GM21367 (cell line): ENCODE results near the gene TYK2.
A peak's percentile ranks its signal among the peaks of the same experiment; 100 is the strongest.
"Not testable (repeated sequence)": the region's sequence is repeated elsewhere in the genome, so short reads cannot be mapped to it uniquely, and the experiment has no call there.

ENCODE experiments used
- ATAC-seq: cut with Tn5 transposase; IDR thresholded peaks from one replicate; pipeline ENCODE4 v1.9.1; 2021; ENCODE audit not compliant: unreplicated experiment

Gene TYK2

GRCh38 chr19:10408511-10409283 is 28.3 kb upstream of the TYK2 start:
- no peak for ATAC-seq

GRCh38 chr19:10407096-10407495 is 26.7 kb upstream of the TYK2 start:
- ATAC-seq: no peak

GRCh38 chr19:10406191-10406590 is 25.8 kb upstream of the TYK2 start:
- no peak for ATAC-seq

DNA sequence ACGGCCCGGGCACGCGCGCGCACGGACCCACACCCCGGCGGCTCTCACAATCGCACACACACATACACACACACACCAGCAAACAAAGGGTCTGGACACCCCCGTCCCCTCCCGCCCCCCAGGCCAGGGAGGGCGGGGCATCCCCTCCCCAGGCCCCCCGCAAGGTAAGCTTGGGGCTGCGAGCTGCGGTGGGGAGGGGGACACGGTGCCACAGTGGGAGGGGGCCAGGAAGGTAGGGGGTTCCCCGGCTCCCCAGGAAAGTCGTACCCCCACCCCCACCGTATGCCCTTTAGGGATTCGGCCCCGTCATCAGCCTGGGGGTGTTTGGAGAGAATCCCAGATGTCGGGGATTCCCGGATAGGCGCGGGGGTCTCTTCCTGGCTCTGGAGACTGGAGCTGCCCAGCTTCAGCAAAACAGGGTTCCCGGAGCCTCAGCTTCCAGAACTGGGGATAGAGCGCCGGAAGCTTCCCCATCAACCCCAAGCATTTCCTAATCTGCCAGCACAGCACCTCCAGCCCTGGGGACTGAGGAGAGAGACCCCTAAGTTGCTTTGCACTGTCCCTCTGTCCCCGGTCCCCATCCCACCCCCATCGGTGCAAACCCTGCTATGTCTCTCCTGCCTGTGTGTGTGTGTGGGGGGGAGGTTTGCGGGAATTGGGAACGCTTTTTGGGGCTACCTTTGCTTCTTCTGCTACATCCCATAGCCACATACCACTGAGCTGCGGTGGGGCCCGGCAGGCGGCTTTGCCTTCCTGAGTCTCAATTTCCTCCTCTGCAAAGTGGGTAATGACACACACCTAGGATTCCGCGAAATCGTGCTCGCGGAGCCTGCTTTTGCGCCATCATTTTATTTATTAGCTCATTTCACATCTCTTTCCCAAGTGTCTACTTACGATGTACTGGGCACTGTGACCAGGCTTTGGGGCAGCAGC is 24.8 kb upstream of the TYK2 start:
- ATAC-seq: no peak

DNA sequence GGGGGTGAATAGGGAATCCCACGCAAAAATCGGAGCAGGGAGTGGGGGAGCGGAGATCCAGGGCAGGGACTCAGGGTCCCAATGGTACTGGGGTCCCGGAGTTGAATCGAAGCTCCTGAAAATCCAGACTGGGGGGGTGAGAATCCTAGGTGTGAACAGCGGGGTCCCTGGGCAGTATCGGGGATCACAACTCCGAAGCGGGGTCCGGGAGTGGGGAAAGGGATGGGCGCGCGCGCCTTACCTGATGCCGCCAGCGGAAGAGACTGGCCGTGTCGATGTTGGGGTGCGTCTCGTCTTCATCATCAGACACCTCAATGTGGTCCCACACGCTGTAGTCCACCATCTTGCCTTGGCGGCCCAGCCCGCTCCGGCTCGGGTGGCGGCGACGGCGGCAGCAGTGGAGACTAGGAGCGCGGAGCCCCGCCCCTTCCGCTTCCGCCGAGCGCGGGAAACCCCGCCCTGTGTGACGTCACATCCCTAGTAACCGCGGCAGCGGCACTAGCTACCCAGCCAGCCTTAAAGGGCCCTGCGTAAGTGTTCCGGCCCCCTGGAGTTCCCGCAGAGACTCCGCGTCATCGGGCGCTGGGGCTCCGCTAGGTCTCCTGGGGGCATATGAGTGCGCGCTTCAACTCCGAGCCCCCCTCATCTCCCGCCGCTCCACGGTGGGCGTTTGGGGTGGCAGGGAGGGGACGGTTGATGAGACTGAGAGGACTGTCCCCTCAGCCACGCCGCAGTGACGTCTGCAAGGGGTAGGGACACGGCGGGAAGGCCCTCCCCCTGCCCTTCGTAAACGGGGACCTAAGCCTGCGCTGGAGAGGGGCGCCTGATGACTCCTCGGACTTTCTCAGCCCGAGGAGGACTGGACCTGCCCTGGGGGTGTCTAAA is 23.0 kb upstream of the TYK2 start, which contains the start of gene CDC37:
Gene CDC37 (minus strand): TSS at position 406 of the 885 bp plus-strand sequence. CDS start 63 bp downstream, at position 343.
- peak; percentile 53 for ATAC-seq

- ATAC-seq: no peak
These were observed 22.2 kb upstream of the TYK2 start for GRCh38 chr19:10402441-10403038.

DNA sequence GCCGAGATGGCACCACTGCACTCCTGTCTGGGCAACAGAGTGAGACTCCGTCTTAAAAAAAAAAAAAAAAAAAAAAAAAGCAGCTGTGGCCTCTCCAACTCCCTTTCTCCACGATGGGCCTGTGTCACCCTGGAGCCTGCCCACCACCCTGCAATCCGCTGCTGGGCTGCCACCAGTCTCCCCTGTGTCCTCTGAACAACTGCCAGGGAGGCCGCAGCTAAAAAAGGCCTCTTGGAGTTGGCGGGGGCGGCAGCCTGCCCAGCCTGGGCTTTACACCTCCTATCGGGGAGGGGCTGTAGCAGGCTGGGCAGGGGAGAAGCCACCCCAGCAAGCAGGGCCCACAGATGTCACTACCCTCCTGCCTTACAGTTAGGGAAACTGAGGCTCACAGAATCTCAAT is 19.5 kb upstream of the TYK2 start:
- no peak for ATAC-seq

DNA sequence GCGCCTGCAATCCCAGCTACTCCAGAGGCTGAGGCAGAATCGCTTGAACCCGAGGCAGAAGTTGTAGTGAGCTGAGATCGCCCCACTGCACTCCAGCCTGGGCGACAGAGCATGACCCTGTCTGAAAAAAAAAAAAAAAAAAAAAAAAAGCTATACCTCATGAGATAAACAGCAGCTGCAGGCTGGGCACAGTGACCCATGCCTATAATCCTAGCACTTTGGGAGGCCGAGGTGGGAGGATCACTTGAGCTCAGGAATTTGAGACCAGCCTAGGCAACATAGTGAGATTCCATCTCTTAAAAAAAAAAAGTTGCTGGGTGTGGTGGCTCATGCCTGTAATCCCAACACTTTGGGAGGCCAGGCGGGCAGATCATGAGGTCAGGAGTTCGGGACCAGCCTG is 19.0 kb upstream of the TYK2 start:
- ATAC-seq: not testable (repeated sequence)

- no peak for ATAC-seq
These were observed 18.4 kb upstream of the TYK2 start for GRCh38 chr19:10398819-10399218.

- no peak for ATAC-seq
These were observed 15.5 kb upstream of the TYK2 start for GRCh38 chr19:10395917-10396316.

DNA sequence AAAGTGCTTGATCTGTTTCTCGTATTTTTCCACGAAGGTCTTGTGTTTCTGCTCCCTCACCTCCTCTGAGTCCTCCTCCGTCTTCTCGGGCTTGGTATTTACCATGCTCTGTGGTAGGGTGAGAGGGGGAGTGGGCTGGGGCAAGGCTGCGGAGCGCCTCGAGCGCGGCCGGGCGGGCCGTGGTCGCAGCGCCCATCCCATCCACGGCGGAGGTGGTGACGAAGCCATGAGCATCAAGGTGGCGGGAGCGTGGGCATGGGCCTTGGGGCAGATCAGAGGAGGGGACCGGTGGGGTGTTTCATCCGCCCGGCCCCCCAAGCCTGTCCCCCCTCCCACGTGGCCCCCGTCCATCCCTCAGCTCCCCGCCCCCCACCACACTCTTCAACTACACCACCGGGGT is 15.1 kb upstream of the TYK2 start:
- ATAC-seq: no peak

- no peak for ATAC-seq
These were observed 14.6 kb upstream of the TYK2 start for GRCh38 chr19:10395003-10395402.

DNA sequence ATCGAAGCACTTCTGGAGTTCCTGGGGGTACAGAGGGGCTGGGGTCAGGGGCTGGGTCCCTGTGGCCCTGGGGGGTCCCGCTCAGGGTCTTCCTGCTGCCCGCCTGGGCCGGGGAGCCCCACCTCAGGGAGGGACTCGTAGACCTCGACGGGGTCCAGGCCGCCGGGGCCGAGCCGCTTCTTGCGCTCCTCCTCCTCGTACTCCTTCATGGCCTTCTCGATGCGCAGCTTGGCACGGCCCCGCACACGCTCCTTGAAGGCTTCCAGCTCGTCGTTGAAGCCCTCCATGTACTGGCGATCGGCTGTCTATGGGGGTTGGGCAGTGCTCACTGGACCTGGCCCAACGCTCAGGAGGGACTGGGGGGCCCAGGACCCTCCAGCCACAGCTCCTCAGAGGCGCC is 12.8 kb upstream of the TYK2 start:
- no peak for ATAC-seq

DNA sequence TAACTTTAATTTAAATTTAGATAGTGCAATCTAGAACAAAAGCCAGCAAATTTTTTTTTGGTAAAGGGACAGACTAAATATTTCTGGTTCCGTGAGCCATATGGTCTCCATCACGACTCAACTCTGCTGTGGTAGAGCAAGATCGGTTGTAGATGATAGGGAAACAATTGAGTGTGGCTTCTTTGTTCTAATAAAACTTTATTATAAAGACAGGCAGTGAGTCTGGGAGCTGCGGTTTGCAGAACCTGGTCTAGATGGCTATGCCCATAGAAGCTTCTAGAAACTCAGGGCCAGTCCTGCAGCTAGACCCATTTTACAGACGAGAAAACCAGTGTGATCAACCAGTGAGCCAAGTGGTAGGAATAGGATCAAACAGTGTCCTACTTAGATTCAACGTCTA is 11.7 kb upstream of the TYK2 start:
- no peak for ATAC-seq

GRCh38 chr19:10390652-10391286 is 10.4 kb upstream of the TYK2 start:
- ATAC-seq: no peak

DNA sequence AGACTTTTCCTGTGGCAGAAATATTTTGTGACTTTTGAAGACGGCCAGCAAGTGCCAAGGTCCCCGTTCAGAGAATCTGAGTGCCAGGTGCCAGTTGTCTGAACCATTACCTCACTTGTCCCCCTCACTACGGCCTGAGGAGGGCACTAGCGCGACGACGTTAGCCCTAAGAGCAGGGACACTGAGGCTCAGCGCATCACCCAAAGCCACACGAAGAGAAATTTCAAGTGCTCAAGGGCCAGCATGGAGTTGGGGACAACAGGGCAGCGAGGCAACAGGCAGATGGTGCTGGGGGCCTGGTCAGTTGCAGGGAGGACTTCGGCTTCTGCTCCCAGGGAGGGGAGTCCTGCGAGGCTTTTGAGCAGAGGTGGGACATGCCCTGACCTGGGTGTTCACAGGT is 9.5 kb upstream of the TYK2 start:
- ATAC-seq: no peak

DNA sequence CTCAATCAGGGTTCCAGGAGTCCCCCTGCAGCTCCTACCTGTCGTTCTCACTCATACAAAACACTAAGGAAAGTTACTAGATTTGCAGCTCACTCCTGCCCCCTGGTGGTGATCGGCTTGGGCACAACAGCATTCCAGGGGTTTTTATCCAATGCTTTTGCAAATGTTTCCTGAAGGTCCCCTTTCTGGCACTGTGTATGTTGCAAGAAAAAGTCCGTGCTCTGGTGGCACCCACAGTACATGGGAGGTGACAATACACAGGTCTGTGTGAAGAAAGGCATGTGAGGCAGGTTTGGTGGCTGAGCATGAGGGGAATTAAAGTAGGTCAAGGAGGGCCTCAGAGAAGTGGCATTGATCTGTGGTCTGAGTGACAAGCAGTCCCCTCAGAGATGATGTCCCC is 8.6 kb upstream of the TYK2 start:
- ATAC-seq: no peak

DNA sequence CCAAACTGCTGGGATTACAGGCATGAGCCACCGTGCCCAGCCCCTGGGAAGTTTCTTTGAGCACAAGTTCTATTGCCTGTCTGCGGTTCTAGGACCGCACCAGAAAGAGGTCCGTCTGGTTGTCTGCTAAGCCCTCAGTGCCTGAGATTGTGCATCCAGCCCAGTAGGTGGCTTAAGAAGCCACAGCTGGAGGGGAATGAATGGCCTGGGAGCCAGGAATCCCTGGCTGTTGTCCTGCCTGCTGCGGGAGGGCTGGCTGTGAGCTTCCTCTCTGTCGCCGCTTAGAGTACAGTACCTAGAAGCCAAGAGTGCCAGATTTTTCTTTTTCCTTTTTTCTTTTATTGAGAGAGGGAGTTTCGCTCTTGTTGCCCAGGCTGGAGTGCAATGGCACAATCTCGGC is 4.2 kb upstream of the TYK2 start:
- ATAC-seq: no peak

DNA sequence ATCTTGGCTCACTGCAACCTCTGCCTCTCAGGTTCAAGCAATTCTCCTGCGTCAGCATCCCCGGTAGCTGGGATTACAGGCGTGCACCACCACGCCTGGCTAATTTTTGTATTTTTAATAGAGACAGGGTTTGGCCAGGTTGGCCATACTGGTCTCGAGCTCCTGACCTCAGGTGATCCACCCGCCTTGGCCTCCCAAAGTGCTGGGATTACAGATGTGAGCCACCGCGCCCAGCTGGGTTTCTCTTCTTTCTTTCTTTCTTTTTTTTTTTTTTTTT is 2.8 kb upstream of the TYK2 start:
- not testable (repeated sequence) for ATAC-seq

- ATAC-seq: no peak
These were observed 476 bp downstream of the TYK2 start for GRCh38 chr19:10379880-10380312.
